Prostate gland (tissue), 2 donors: ENCODE data around the gene GABRD.

Experiments
- CTCF ChIP-seq, 4 experiments: fragments of 200-600 bp in 2 of 4; fragments of 450-650 bp in 2 of 4; sonication (generic) in 2 of 4; IDR thresholded peaks; 1 replicate in 3 of 4; 2 replicates in 1 of 4; pipeline ENCODE4 v1.5.1; 2016 to 2019; ENCODE audit warnings: antibody characterized with exemption in 4 of 4, mild to moderate bottlenecking in 2 of 4, moderate library complexity in 2 of 4
- POLR2A ChIP-seq: fragments of 450-650 bp; IDR thresholded peaks from one replicate; pipeline ENCODE4 v1.6.1; 2016; ENCODE audit warnings: antibody characterized with exemption, mild to moderate bottlenecking

- TF ChIP-seq CTCF (IDR thresholded peaks at IDR 0.05) (no peak), POLR2A (no peak)
These were observed 9.8 kb upstream of the GABRD start for GRCh38 chr1:2009101-2010053.
